OCI-LY1 (cell line): ENCODE results near the gene ACMSD.

Experiments
- H2AFZ ChIP-seq: fragments of 200-600 bp; sonication (generic), shearing (Covaris generic); 2 replicates; pipeline ENCODE4 v1.6.0; 2014; ENCODE audit warnings: antibody characterized with exemption, mild to moderate bottlenecking, low read length
- H3F3A ChIP-seq: fragments of 200-600 bp; sonication (generic), shearing (Covaris generic); 2 replicates; pipeline ENCODE4 v1.6.0; 2014; ENCODE audit warnings: mild to moderate bottlenecking, antibody characterized with exemption, low read length, moderate library complexity; ENCODE audit not compliant: insufficient read depth
- H3K27ac ChIP-seq: fragments of 200-600 bp; sonication (generic); 2 replicates; pipeline ENCODE4 v1.5.1; 2014; ENCODE audit warnings: low read length, mixed run types, mild to moderate bottlenecking, low read depth; ENCODE audit not compliant: poor library complexity, severe bottlenecking
- H3K27me3 ChIP-seq: fragments of 200-600 bp; sonication (generic); 2 replicates; pipeline ENCODE4 v1.6.0; 2014; ENCODE audit warnings: antibody characterized with exemption, mild to moderate bottlenecking, low read length, moderate library complexity; ENCODE audit not compliant: insufficient read depth
- H3K36me3 ChIP-seq: fragments of 200-600 bp; sonication (generic); 2 replicates; pipeline ENCODE4 v1.6.1; 2014; ENCODE audit warnings: mild to moderate bottlenecking, antibody characterized with exemption, low read length, moderate library complexity, mixed read lengths; ENCODE audit not compliant: insufficient read depth
- H3K4me1 ChIP-seq: fragments of 200-600 bp; sonication (generic); 2 replicates; pipeline ENCODE4 v1.5.1; 2014; ENCODE audit warnings: mild to moderate bottlenecking, low read length, moderate library complexity; ENCODE audit not compliant: insufficient read depth, severe bottlenecking
- H3K4me2 ChIP-seq: fragments of 200-600 bp; sonication (generic), shearing (Covaris generic); 2 replicates; pipeline ENCODE4 v1.6.1; 2014; ENCODE audit warnings: low read length
- H3K4me3 ChIP-seq: fragments of 200-600 bp; sonication (generic); 2 replicates; pipeline ENCODE4 v1.5.1; 2014; ENCODE audit warnings: low read length, low read depth, mild to moderate bottlenecking, mixed read lengths; ENCODE audit not compliant: poor library complexity, severe bottlenecking
- H3K79me2 ChIP-seq: fragments of 200-600 bp; shearing (Covaris generic); 2 replicates; pipeline ENCODE4 v1.6.1; 2016; ENCODE audit warnings: mixed run types, low read length, mixed read lengths; ENCODE audit not compliant: insufficient read depth
- H3K9ac ChIP-seq: fragments of 200-600 bp; sonication (generic), shearing (Covaris generic); 2 replicates; pipeline ENCODE4 v1.6.1; 2014; ENCODE audit warnings: mild to moderate bottlenecking, low read length, mixed read lengths
- H3K9me2 ChIP-seq: fragments of 200-600 bp; sonication (generic), shearing (Covaris generic); 2 replicates; pipeline ENCODE4 v1.6.1; 2014; ENCODE audit warnings: low read depth, mild to moderate bottlenecking, low read length, mixed read lengths
- H3K9me3 ChIP-seq: fragments of 200-600 bp; shearing (Covaris generic); 2 replicates; pipeline ENCODE4 v1.6.1; 2014; ENCODE audit warnings: low read length, mixed read lengths
- H4K20me1 ChIP-seq: fragments of 200-600 bp; sonication (generic), shearing (Covaris generic); 2 replicates; pipeline ENCODE4 v1.6.0; 2016; ENCODE audit warnings: mild to moderate bottlenecking, low read length; ENCODE audit not compliant: insufficient read depth
- CTCF ChIP-seq: fragments of 200-600 bp; sonication (generic), shearing (Covaris generic); IDR thresholded peaks from 2 replicates; pipeline ENCODE4 v1.5.1; 2017; ENCODE audit warnings: mild to moderate bottlenecking, antibody characterized with exemption, low read length, moderate library complexity, mixed read lengths
- EZH2 ChIP-seq: fragments of 200-600 bp; sonication (generic), shearing (Covaris generic); IDR thresholded peaks from 2 replicates; pipeline ENCODE4 v1.8.0; 2017; ENCODE audit warnings: borderline replicate concordance, mixed run types, mild to moderate bottlenecking, antibody characterized with exemption, low read length, moderate library complexity, mixed read lengths

ACMSD gene

GRCh38 chr2:134950886-134951285, 112.5 kb downstream of the ACMSD start:
- H3K36me3 ChIP-seq: peaks cover 95% of the 10 kb centered on the region
- no peak for TF ChIP-seq EZH2
- TF ChIP-seq CTCF: no peak

More at GRCh38 chr2:134950886-134951285, 112.5 kb downstream of the ACMSD start:
- Histone ChIP-seq H4K20me1 (no peaks in the 10 kb centered on the region), H3K27ac (no peak overlapping the region), H3K79me2 (no peaks in the 10 kb centered on the region), H3K4me1 (no peaks in the 10 kb centered on the region), H3K9me3 (no peaks in the 10 kb centered on the region), H3F3A (no peaks in the 10 kb centered on the region), H3K9ac (no peak overlapping the region), H3K4me2 (no peak overlapping the region), H2AFZ (no peak overlapping the region), H3K4me3 (no peak overlapping the region), H3K9me2 (no peaks in the 10 kb centered on the region), H3K27me3 (no peaks in the 10 kb centered on the region)
